HG02571 (cell line): ENCODE data around the gene ZNF592.

Experiments
- ATAC-seq: cut with Tn5 transposase; IDR thresholded peaks from one replicate; pipeline ENCODE4 v1.9.1; 2021; ENCODE audit warnings: mild to moderate bottlenecking, moderate library complexity; ENCODE audit not compliant: unreplicated experiment

Gene ZNF592

GRCh38 chr15:84824260-84825007, 76.0 kb downstream of the ZNF592 start:
- ATAC-seq, result no peak

GRCh38 chr15:84826369-84826823, 78.0 kb downstream of the ZNF592 start:
- no peak for ATAC-seq

DNA sequence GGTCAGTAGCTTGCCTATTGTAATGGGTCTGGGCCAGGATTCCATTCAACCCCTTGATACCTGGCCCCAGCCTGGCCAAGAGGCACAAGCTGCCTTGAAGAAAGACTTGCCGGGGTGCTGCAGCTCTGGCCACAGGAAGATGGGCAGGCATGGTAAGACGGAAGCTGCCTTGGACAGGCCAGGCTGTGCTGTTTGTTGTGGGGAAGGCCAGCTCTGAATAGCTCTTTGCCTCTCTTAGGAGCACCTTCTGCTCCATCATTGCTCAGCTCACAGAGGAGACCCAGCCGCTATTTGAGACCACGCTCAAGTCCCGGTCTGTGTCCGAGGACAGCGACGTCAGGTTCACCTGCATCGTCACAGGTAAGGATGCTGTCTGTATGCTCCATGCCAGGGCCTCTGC, 78.9 kb downstream of the ZNF592 start:
- no peak for ATAC-seq

DNA sequence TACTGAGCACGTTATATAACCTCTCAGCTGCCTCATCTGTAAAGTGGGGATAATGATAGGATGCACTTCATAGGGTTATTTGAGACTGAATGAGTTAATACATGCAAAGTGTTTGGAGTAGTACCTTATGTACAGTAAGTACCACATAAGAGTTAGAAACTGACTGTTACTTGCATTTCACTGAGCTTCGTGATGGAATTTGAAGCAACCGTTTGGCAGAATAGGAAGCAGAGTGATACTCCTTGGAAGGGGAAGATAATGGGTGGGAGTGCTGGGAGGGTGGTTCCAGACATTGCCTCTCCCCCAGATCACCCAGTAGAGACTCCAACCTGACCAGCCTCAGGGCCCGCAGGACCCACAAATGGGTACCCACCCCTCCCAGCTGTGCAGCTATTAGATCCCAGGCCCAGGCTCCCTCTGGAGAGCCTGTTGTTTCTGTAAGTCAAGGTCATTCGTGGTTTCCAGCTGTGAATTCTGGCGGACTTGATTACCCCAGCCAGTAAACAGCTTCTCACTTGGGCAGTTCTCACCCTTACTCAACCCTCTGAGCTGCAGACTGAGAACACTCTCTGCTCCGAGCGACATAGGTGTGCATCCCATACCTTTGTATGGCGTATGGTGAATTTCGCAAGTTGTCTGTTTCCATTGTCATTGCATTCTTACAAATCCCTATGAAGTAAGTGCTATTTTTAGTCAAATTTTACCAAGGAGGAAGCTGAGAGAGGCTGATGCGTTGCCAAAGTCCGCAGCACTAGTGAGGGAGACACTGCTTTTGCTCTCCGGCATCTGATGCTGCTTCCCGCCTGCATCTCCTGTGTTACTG, 79.9 kb downstream of the ZNF592 start:
- no peak for ATAC-seq

DNA sequence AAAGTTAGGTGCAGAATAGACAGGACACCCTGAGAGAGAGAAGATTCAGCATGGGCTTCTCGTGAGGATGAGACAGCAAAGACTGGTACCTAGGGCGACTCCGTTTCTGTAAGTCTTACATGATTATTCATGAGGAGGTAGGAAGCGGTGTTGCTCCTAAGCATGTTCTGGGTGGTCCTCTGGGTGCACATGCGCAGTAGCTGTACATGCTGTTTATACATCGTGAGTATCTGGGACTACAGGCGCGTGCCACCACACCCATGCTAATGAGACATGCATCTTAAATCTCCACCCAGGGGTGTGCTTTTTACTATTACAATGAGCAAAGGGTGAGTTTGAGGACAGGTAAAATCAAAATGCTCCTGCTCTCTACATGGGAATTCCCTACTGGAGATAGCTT, 81.0 kb downstream of the ZNF592 start:
- ATAC-seq, result no peak

GRCh38 chr15:84830036-84830435, 81.6 kb downstream of the ZNF592 start:
- ATAC-seq, result no peak

DNA sequence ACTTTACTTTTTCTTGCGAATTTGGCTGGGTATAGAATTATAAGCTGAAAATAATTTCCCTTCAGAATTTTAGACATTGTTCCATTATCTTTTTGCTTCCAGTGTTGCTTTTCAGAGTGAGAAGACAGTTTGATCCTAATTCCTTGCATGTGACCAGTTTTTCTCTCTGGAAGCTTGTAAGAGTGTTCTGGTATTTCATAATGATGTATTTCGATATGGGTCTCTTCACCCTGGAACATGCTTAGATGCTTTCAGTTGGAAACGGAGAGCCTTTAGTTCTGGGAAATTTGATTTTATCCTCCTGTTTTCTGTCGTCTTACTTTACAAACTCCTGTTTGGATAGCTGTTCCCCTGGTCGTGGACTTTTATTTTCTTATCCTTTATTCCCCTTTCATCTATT, 82.6 kb downstream of the ZNF592 start:
- no peak for ATAC-seq

DNA sequence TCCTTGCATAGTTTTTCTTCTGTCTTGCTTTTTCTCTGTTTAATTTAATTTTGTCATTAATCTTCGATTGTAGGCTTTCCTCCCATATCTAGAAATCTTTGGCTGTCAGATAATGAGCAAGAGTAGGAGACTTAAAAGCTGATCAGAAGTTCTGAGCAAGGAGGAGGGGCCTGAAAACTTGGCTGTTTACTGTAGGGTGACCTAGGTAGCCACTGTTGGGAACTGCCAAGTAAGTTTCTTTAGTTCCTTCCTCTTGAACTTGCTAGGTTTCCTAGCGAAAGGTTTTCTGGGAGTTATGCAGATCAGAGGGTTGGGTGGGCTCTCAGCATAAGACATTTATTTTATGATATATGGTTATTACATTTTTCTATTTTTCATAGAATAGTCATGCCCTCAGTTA, 83.2 kb downstream of the ZNF592 start:
- no peak for ATAC-seq

- ATAC-seq, result no peak
Measured at GRCh38 chr15:84832448-84833040, 84.2 kb downstream of the ZNF592 start.

GRCh38 chr15:84833447-84834228, 85.2 kb downstream of the ZNF592 start:
- ATAC-seq, result no peak

DNA sequence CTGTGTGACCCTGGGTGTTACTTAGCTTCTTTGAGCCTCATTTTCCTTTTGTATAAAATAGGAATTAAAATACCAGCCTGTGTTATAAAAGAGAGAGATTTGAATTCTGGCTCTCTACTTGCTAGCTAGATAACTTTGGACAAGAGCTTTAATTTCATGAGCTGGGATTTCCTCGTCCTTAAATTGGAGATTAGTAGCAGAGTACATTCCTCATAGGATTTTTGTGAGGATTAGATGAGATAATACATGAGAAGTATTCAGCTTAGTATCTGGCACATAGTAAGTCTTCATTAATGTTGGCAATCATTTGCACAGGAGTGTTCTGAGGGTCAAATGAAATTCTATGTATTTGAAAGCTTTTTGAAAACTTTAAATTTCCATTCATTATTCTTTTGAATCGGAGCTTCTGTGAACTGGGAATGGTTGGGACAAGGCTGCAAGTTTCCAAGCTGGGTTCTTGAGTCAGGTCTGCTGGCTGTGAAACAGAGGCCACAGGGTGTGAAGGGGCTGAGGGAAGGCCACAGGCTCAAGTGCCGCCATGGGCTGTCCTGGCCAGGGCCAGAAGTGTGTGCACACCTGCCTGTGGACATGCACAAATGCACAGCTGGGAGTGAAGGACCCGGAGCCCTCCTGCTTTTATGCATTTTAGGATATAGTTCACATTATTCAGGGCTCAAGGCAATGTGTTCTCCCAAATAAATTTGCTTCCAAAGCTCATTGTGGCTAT, 86.0 kb downstream of the ZNF592 start:
- ATAC-seq, result no peak

- no peak for ATAC-seq
Measured at GRCh38 chr15:84834969-84835368, 86.6 kb downstream of the ZNF592 start.

DNA sequence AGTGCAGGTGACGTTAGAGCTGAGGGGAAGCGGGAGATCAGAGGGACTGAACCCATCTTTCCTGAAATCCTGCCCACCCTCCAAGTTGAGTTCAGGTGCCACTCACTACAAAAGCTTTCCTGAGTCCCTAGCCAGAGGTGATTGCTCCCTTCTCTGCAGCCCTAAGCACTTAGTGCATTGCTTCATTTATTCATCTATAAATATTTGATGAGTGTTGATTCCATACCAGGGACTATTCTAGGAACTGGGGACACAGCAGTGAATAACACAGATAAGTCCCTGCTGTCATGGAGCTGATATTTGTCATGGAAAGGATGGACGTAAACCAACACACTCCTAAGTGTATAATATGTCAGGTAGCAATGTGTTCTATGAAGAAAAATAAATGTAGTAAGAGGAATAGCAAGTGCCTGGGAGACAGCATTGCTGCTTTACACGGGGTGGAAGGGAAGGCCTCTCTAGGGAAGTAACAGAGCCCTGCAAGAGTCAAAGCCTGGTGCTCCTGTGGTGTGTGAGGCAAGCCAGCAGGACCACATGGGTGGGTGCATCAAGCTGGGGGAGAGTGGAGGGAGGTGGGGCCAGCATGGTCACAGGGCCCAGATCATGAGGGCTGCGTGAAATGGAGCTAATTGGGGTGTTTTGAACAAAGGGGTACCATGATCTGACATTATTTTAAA, 87.4 kb downstream of the ZNF592 start:
- no peak for ATAC-seq

- ATAC-seq, result no peak
Measured at GRCh38 chr15:84836844-84837243, 88.5 kb downstream of the ZNF592 start.

DNA sequence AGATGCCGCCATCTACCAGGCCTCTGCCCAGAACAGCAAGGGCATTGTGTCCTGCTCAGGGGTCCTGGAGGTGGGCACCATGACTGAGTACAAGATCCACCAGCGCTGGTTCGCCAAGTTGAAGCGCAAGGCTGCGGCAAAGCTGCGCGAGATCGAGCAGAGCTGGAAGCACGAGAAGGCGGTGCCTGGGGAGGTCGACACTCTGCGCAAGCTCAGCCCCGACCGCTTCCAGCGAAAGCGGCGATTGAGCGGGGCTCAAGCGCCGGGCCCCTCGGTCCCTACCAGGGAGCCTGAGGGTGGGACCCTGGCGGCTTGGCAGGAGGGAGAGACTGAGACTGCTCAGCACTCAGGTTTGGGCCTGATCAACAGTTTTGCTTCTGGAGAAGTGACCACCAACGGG, 91.3 kb downstream of the ZNF592 start:
- no peak for ATAC-seq

DNA sequence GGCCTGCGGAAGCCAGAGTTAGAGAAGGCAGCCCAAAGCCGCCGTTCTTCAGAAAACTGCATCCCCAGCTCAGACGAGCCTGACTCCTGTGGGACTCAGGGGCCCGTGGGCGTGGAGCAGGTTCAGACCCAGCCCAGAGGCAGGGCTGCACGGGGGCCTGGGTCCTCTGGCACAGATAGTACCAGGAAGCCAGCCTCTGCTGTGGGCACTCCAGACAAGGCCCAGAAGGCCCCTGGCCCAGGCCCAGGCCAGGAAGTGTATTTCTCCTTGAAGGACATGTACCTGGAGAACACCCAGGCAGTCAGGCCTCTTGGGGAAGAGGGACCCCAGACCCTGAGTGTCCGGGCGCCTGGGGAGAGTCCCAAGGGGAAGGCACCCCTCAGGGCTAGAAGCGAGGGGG, 91.9 kb downstream of the ZNF592 start:
- no peak for ATAC-seq

GRCh38 chr15:84840741-84841429, 92.5 kb downstream of the ZNF592 start:
- no peak for ATAC-seq

GRCh38 chr15:84842781-84843180, 94.4 kb downstream of the ZNF592 start:
- ATAC-seq, result no peak

- no peak for ATAC-seq
Measured at GRCh38 chr15:84844964-84845363, 96.6 kb downstream of the ZNF592 start.
